Upper lobe of left lung (tissue), 4 donors: ENCODE measurements around the gene PDS5B.

Experiments used
- EP300 ChIP-seq, 4 donors: sonication (generic); formaldehyde crosslinking; IDR thresholded peaks; one replicate each; pipeline ENCODE4 v1.5.1; 2017; ENCODE audit warnings: antibody characterized with exemption in 4 of 4, control low read depth in 2 of 4
- TF ChIP-seq, protein P1 (sequence below), 6 experiments: fragments of 450-650 bp in 4 of 6; fragments of 200-600 bp in 2 of 6; sonication (generic) in 2 of 6; IDR thresholded peaks; one replicate each; pipeline ENCODE4 v1.5.1; 2016 to 2019; ENCODE audit warnings: antibody characterized with exemption in 6 of 6

DNA sequence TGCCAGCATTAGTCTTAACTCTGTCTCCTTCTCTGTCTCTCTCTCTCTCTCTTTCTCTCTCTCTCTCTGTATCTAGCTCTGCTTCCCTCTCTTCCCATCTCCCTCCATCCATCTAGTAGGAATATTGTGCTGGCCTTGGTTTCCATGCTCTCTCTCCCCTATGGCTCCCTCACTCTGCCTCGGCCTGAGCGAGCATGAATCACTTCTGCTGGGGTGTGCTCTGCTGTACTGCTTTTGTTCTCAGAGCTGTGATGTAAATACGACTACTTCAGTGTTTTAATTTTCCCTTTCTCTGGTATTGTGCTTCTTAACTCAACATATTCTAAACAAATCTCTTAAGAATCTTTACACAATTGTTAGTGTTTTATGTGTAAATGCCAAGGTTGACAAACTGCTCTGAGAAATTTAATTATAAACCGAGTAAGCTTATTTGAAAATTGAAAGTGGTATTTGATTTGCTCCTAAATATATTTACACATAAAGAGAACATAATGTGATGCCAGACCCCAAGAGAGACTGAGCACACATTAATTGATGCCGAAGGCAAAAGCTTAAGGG, 218.5 kb downstream of the PDS5B start:
- no peak for TF ChIP-seq EP300 (IDR thresholded peaks at IDR 0.05)
- TF ChIP-seq, protein P1, sequence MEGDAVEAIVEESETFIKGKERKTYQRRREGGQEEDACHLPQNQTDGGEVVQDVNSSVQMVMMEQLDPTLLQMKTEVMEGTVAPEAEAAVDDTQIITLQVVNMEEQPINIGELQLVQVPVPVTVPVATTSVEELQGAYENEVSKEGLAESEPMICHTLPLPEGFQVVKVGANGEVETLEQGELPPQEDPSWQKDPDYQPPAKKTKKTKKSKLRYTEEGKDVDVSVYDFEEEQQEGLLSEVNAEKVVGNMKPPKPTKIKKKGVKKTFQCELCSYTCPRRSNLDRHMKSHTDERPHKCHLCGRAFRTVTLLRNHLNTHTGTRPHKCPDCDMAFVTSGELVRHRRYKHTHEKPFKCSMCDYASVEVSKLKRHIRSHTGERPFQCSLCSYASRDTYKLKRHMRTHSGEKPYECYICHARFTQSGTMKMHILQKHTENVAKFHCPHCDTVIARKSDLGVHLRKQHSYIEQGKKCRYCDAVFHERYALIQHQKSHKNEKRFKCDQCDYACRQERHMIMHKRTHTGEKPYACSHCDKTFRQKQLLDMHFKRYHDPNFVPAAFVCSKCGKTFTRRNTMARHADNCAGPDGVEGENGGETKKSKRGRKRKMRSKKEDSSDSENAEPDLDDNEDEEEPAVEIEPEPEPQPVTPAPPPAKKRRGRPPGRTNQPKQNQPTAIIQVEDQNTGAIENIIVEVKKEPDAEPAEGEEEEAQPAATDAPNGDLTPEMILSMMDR (IDR thresholded peaks at IDR 0.05), result no peak
